GM19099 (cell line): ENCODE measurements around the gene ZNF718.
A peak's percentile ranks its signal among the peaks of the same experiment; 100 is the strongest.

ENCODE experiments used
- POLR2A ChIP-seq: IDR thresholded peaks from 3 replicates; pipeline ENCODE4 v1.6.1; 2011; ENCODE audit warnings: low read depth; ENCODE audit not compliant: insufficient read length; ENCODE audit errors: extremely low read depth

Gene ZNF718

GRCh38 chr4:124275-125081 lies at the start of gene ZNF718:
TSS of gene ZNF718 (plus strand) at chr4:124501. CDS start at chr4:124671, 170 bp downstream.
- TF ChIP-seq POLR2A = peak; percentile 87

- no peak for TF ChIP-seq POLR2A
These were observed 38.4 kb upstream of the ZNF718 start for GRCh38 chr4:85951-86350.

GRCh38 chr4:98386-98785 lies 25.9 kb upstream of the ZNF718 start:
- TF ChIP-seq POLR2A = no peak

- TF ChIP-seq POLR2A = no peak
These were observed 24.4 kb upstream of the ZNF718 start for GRCh38 chr4:99863-100262.

GRCh38 chr4:107083-107443 lies 17.2 kb upstream of the ZNF718 start:
- no peak for TF ChIP-seq POLR2A

- TF ChIP-seq POLR2A = no peak
These were observed 16.6 kb upstream of the ZNF718 start for GRCh38 chr4:107444-108429.

- no peak for TF ChIP-seq POLR2A
These were observed 11.5 kb upstream of the ZNF718 start for GRCh38 chr4:112771-113170.

- TF ChIP-seq POLR2A = no peak
These were observed 10.6 kb upstream of the ZNF718 start for GRCh38 chr4:113732-114131.

GRCh38 chr4:114149-114548 lies 10.2 kb upstream of the ZNF718 start:
- TF ChIP-seq POLR2A = no peak

- TF ChIP-seq POLR2A = no peak
These were observed 7.8 kb upstream of the ZNF718 start for GRCh38 chr4:116499-116898.

- no peak for TF ChIP-seq POLR2A
These were observed 3.7 kb upstream of the ZNF718 start for GRCh38 chr4:120616-121015.

- no peak for TF ChIP-seq POLR2A
These were observed 2.8 kb upstream of the ZNF718 start for GRCh38 chr4:121408-122084.

- no peak for TF ChIP-seq POLR2A
These were observed 930 bp downstream of the ZNF718 start for GRCh38 chr4:125091-125771.

GRCh38 chr4:125833-126232 lies 1.5 kb downstream of the ZNF718 start:
- no peak for TF ChIP-seq POLR2A

- TF ChIP-seq POLR2A = no peak
These were observed 8.2 kb downstream of the ZNF718 start for GRCh38 chr4:132483-132882.
